UCSD-AML1 (cell line): ENCODE results near the gene SHISA9.
"Not testable (repeated sequence)": the region's sequence is repeated elsewhere in the genome, so short reads cannot be mapped to it uniquely, and the experiment has no call there.

ENCODE experiments used
- DNase-seq: peaks from one replicate; lab custom pipeline; 2025; ENCODE audit not compliant: unreplicated experiment; lab: John Stamatoyannopoulos, UW

Gene SHISA9

GRCh38 chr16:12901597-12902461 is at the start of gene SHISA9:
SHISA9 (plus strand) TSS chr16:12901598.
- no peak for DNase-seq

GRCh38 chr16:12853972-12854371 is 47.4 kb upstream of the SHISA9 start:
- DNase-seq: no peak

- DNase-seq: not testable (repeated sequence)
These were observed 44.0 kb upstream of the SHISA9 start for GRCh38 chr16:12857435-12857834.

- DNase-seq: no peak
These were observed 39.1 kb upstream of the SHISA9 start for GRCh38 chr16:12862327-12862726.

GRCh38 chr16:12862941-12863340 is 38.5 kb upstream of the SHISA9 start:
- no peak for DNase-seq

GRCh38 chr16:12866981-12867551 is 34.3 kb upstream of the SHISA9 start:
- DNase-seq: no peak

- DNase-seq: no peak
These were observed 33.2 kb upstream of the SHISA9 start for GRCh38 chr16:12868169-12868568.

- no peak for DNase-seq
These were observed 32.6 kb upstream of the SHISA9 start for GRCh38 chr16:12868788-12869187.

- no peak for DNase-seq
These were observed 31.5 kb upstream of the SHISA9 start for GRCh38 chr16:12869698-12870427.

GRCh38 chr16:12871784-12872183 is 29.6 kb upstream of the SHISA9 start:
- no peak for DNase-seq

GRCh38 chr16:12874186-12874585 is 27.2 kb upstream of the SHISA9 start:
- DNase-seq: no peak

- no peak for DNase-seq
These were observed 24.6 kb upstream of the SHISA9 start for GRCh38 chr16:12876778-12877177.

GRCh38 chr16:12878973-12879372 is 22.4 kb upstream of the SHISA9 start:
- no peak for DNase-seq

- no peak for DNase-seq
These were observed 21.6 kb upstream of the SHISA9 start for GRCh38 chr16:12879812-12880211.

GRCh38 chr16:12881182-12881581 is 20.2 kb upstream of the SHISA9 start:
- DNase-seq: no peak

GRCh38 chr16:12881740-12882139 is 19.7 kb upstream of the SHISA9 start:
- DNase-seq: no peak

- DNase-seq: no peak
These were observed 15.7 kb upstream of the SHISA9 start for GRCh38 chr16:12885742-12886141.

- no peak for DNase-seq
These were observed 9.6 kb upstream of the SHISA9 start for GRCh38 chr16:12891836-12892235.

- no peak for DNase-seq
These were observed 8.2 kb upstream of the SHISA9 start for GRCh38 chr16:12893050-12893750.

GRCh38 chr16:12896562-12896961 is 4.8 kb upstream of the SHISA9 start:
- DNase-seq: no peak

GRCh38 chr16:12898551-12898950 is 2.8 kb upstream of the SHISA9 start:
- no peak for DNase-seq
